Measurements from ENCODE around the gene NEK6.

Gene NEK6

DNA sequence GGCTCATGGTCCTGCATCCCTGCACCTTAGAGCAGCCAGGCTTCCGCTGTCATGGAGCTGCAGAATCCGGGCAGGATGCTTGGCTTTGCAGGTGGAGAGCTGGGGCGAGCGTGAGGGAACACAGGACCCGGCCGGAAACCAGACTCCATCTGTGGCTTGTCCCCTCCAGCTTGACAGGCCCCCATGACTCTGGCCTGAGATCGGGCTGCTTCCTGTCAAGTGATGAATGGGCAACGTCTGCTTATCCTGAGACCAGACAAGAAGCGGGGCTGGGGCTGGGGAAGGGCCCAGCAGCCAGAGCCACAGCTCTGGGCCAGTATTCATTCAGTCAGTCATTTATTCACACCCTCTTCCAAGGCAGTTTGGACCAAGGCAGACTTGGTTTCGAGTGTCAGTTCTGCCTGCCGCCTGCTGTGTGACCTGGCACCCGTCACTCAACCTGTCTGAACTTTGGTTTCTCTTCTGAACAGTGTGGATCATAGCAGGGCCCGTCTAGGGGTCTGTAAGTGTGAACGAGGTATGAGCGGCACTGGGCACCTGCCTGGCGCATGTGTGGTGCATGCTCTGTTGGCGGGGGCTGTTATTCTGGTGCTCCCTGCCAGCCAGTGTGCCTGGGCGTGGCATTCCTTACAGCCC is 37.5 kb downstream of the NEK6 start:
- DNase-seq (ENCODE audit: low read depth in 4 of 4, low spot score in 1 of 4), result no peak

DNA sequence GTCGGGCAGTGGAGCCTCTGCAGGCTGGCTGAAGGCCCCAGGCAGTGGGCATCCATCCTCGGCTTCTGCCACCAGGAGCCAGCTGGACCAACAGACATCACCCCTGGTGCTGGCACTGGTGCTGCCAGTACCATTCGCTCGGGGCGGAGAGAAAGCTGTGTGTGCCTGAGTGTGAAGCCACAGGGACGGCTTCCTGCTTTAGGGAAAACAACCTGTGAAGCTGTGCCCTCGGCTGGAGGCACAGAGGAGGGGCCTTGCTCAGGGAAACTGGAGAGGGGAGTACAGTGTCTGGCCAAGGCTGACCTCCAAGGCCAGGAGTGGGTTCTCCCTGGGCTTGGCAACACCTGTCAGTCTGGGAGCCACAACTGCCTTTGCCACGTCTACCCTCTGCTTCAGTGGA is 38.3 kb downstream of the NEK6 start:
- DNase-seq (ENCODE audit: low read depth in 4 of 4, low spot score in 1 of 4), result no peak

DNA sequence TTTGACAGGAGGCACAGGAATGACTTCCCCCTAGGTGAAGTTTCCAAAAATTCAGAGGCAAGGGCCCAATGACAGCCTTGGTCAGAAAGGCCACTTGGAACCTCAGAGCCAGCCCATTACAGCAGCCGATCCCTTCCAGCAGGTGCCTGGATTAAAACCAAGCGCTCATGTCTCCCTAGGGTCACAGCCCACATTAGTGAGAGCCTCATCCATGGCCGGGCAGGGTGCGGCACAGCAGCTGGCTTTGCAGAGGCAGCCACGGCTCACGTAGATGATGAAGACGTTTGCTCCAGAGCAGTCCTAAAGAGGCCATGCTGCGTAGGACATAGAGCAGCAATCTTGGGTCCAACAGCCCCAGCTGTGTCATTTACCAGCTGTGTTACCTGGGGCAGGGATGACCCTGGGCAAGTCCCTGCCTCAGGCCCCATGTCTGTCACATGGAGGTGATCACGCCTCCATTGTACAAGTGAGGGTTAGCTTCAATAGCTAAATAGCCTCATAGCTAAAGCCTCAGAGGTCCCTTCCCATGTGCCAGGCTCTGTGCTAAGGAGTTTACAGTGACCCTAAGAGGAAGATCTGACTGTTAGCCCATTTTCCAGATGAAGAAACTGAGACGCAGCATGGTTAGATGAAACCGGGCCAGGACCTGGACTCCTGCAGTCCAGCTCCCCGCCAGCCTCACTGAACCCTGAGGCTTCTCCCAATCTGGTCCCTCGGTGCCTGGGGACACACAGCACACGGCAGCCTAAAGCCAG is 39.2 kb downstream of the NEK6 start:
- DNase-seq (ENCODE audit: low read depth in 4 of 4, low spot score in 1 of 4), result no peak

DNA sequence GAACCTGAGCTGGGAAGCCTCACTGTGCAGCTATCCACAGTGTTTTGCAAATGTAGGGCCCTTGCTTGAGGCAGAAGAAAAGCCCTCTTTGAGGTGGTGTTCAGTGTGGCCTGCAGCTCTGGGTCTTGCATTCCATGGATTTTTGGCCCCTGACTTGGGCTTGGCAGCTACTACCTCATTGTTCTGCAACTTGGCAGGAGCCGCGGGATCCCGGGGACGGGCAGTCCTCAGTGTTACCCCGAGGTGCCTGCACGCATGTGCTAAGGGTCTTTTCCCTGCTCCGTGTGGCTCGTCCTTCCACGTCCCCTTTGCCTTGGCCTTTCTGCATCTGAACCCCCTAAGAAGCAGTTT is 39.8 kb downstream of the NEK6 start:
- DNase-seq (ENCODE audit: low read depth in 4 of 4, low spot score in 1 of 4), result no peak

DNA sequence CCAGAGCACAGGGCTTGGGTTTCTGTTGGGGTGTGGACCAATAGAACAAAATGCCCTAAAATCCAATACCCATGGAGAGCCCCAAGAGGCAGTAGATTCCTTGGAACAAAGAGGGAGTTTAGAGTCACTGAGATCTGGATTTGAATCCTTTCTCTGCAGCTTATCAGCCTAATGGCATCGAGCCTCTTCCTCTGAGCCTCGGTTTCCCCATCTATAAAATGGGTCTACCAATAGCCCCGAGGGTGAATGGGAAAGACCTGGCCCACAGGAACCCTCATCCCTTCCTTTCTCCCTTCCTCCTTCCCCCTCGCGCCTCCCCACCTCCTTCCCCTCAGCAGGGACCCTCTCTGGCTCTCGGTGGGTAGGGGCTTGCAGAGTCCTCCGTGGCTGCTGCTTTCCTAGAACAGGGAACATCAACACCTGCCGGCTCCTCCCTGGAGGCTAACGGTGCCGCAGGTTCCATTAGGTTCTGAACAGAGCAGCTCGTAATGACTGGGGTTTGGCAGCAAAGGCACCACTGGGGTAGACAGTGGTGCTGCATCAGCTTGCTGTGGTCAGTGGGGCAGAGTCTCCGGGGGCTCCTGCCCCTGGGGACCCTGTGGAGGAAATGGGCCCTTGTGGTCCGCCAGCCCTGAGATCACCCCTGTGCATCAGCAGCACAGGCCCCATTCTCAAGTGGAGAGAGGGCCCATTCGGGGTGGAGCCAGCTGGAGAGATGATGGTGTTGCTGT is 40.3 kb downstream of the NEK6 start:
- DNase-seq (ENCODE audit: low read depth in 4 of 4, low spot score in 1 of 4), result no peak

DNA sequence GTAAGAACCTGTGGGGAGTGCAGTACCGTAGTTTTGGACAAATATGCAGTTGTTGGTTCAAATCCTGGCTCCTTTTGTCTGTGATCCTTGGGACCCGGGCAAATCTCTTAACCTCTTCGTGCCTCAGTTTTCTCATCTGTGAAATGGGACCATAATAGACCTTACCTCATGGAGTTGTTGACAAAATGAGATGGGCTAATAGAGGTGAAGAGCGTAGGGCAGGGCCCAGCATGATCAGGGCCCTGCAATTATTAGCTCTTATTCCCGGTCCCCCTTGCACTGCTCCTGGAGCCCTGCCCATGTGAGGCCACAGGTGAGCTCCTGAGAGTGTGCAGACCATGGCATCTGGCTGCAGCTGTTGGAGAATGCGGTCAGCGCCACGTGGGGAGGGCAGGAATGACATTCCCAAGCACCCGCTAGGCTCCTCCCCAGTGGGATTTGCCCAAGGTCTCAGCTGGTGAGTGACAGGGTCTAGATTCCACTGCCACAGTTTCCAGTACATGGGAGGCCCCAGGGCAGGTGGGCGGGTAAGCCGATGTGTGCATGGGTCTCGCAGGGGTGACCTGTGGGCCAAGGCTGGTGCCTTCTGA is 41.0 kb downstream of the NEK6 start:
- DNase-seq (ENCODE audit: low read depth in 4 of 4, low spot score in 1 of 4), result no peak

DNA sequence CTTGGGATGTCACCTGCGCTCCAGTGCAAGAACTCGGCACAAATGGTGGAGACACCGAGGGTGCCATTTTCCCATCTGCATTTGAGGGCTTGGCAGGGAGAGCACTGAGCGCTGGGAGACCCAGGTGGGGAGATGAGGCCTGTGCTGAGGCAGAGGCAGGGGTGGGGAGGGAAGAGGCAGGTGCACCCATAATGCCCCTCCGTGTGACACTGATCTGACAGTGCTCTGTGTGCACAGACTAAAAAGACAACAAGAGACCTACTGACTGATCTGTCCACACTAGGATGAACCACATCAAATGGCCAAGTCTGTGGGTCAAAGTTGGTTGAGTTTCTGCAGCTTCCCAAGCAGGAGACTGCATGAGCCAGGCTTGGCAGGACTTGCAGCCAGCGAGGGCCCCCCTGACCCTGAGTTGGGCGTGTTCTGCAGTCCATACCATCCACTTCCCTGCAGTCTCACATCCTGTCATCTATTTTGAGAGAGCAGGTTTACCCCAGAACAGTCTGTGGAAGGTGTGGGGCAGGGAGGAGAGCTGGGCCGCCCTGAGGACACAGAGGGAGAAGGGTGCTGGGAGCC is 41.9 kb downstream of the NEK6 start:
- no peak for DNase-seq (ENCODE audit: low read depth in 4 of 4, low spot score in 1 of 4)

DNA sequence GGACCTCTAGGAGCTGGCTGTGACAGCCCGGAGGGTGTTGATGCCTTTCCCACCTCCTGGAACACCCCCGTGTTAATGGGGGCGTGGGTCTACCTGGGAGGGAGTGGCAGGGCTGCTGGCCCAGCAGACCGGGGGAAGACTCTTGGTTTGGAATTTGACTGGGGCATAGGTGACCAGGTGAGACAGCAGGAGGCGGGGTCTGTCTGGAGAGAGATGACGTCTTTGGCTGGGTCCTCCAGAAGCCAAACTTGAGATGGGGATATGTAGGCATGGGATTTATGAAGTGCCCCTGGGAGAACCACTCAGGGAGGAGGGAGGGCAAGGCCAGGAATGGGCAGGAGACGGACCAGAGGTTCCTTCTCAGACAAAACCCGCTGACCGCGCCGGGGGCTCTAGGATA is 42.6 kb downstream of the NEK6 start:
- DNase-seq (ENCODE audit: low read depth in 4 of 4, low spot score in 1 of 4), result no peak

DNA sequence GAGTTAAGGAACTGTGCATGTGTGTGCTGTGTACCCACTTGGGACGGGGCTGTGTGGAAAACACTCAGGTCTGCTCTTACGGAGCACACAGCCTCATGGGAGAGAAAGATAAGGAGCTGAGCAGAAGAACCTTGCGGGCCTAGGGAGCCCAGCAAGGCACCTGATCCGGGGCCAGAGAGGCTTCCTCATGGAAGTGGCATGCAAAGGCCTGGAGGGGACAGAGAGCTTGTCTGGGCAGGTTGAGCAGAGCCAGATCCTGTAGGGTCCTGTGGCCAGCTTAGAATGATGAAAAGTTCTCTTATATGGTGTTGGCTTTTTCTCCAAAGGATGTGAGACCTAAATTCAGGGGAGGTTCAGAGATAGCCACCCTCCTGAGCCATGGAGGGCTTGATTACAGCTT is 45.2 kb downstream of the NEK6 start:
- no peak for DNase-seq (ENCODE audit: low read depth in 4 of 4, low spot score in 1 of 4)

DNA sequence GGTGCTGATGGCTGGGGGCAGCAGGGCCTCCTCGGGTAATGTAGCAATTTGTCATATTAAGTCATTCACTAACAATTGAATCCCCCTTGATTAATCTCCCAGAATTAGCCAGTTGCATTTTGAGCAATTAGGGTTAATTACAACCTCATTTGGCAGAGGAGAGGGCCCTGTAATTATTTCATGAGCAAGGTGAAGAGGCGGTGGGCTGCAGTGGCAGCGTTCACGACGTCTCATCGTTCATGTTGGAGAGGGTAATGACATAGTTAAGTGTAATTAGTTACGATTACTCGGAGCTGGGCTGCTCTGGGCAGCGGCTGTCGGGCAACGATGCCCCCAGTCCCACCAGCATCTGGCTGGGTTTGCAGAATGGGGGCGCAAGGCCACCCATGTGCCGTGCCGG is 46.0 kb downstream of the NEK6 start:
- no peak for DNase-seq (ENCODE audit: low read depth in 4 of 4, low spot score in 1 of 4)

DNA sequence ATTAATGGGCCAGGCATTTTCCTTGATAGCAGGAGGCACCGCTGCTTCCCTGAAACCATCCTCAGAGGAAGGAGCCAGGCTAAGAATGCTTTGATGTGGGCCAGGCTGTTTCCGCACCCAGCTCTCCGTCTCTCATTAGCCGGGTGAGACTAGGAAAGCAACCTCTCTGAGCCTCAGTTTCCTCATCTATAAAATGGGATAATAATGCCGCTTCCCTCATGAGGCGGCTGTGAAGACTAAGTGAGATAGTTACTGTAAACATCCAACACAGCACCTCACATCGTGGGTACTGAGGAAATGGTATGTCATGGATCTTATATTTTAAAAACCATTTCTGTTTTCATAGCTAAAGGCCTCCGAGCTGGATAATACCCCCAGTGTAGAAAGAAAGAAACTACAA is 46.5 kb downstream of the NEK6 start:
- no peak for DNase-seq (ENCODE audit: low read depth in 4 of 4, low spot score in 1 of 4)

DNA sequence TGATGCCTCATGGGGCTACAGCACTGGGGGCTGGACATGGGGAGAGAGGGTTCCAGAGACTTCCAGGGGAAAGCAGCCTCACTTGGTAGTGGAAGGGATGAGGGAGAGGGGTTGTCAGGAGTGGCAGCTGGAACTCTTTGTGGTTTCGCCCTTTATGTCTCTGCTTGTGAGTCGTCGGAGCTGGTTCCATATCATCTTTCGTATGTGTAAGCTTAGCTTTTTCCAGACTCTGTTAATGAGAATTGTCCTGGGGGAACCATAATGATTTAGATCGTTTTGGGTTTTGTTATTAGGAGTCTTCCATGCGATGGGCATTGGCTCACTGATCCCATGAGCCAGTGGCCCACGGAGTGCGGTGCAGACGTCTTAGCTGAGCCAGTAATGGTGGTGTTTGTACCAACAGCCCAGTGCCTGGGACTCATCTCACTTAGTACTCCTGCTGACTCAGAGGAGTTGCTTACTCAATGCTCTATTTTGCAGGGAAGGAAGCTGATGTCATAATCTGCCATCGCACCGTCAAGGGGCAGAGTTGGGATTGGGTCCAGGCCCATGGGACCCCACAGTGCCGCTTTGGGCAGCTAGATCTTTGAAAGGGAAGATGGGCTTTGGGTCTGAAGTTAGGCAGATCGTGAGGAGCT is 48.5 kb downstream of the NEK6 start:
- no peak for DNase-seq (ENCODE audit: low read depth in 4 of 4, low spot score in 1 of 4)

DNA sequence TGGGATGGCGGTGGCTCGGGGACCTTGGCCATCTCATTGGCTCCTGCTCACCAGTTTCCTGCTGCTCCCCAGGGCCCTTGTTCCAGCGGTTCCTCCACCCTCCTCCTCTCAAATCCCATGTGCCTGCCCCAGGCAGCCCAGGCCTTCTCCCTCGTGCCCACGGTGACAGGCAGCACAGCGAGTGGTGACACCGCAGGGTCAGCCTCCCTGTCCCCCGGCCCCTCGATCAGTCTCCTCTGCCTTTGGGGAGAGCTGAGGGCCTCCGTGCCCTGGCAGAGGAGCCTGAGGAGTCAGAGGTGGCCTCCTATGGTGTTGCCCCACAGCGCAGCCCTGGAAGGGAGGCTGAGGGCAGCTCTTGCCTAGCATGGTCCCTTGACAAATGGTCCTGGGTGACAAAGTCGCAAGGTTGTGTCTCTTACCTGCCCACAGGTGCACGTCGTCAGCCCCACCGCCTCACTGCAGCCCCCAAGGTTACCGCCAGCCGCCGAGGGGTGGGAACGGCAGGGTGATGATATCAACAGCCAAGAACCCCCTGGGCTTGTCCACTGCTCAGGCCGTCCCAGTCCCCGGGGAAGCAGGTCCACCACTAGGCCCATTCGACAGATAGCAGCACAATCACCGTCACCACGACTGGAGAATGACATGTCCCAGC is 49.8 kb downstream of the NEK6 start:
- DNase-seq (ENCODE audit: low read depth in 4 of 4, low spot score in 1 of 4), result no peak

DNA sequence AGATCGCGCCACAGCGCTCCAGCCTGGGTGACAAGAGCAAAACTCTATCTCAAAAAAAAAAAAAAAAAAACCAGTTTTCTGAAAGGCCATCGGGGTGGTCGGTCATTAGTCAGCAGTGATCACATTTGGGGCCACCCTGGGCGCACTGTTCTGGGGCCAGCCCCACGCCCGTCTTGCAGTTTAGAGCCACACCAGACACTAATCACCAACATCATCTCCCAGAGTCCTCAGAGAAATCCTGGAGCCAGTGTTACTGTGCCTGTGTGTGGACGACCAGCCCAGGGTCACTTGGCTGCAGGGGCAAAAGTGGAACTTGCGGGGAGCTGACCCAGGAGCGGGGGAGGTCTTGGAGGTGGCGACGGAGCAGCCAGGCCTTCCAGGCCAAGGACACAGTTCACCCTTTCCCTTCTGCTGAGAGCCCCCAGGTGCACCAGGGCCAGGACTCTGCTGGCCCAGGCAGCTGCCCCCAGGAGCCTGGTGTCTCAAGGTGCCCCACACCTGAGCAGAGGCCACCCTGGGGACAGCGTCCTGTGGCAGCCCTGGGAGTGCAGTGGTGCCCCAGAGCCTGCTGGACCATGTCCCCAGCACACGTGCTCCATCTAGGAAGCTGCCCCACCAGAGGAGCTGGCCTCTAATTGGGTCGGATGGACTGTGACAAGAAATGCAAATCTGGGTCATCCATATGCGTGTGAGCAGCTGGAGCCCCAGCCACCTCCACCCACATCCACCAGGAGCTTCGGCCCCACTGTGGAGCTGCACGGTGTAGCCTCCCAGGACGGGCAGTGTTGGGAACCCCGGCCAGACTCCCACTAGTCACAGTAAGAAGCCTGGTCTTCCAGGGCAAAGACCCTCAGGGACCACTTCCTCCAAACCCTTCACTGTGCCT is 51.1 kb downstream of the NEK6 start:
- no peak for DNase-seq (ENCODE audit: low read depth in 4 of 4, low spot score in 1 of 4)

DNA sequence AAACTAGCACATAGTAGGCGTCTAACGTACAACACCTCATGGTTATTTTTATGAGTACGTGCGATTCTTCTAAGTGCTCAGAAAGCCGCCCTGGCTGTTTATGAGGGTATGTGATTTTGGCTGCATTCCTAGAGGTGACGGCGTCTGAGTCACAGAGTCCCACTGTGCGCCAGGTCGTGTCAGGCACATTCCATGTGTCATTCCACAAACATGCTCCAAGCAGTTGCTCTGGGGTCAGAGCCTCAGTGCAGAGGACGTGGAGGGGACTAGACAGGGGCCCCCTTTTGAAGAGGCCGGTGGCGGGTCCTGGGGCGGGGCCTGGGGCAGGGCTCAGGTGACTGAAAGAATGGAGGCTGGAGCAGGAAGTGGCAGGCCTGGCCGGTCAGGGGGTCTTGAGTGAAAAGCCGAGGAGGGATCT is 51.9 kb downstream of the NEK6 start:
- no peak for DNase-seq (ENCODE audit: low read depth in 4 of 4, low spot score in 1 of 4)

DNA sequence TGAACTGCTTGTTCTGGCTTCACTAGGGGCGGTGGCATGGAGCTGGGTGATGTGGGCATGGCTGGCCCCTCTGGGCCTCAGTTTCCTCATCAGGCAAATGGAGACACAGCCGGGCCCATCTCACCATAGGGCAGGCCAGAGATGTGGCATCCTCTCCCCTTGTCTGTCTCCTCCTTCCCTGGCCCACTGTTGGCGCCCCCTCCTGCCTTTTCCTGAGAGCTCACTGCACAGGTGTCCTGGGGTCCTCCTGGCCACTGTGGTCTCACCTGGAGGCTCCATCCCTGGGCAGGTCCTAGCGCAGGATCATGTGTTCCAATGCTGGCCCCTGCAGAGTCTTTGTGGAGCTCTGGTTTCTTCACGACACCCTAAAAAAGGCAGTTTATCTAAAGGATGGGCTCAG is 53.5 kb downstream of the NEK6 start:
- no peak for DNase-seq (ENCODE audit: low read depth in 4 of 4, low spot score in 1 of 4)

DNA sequence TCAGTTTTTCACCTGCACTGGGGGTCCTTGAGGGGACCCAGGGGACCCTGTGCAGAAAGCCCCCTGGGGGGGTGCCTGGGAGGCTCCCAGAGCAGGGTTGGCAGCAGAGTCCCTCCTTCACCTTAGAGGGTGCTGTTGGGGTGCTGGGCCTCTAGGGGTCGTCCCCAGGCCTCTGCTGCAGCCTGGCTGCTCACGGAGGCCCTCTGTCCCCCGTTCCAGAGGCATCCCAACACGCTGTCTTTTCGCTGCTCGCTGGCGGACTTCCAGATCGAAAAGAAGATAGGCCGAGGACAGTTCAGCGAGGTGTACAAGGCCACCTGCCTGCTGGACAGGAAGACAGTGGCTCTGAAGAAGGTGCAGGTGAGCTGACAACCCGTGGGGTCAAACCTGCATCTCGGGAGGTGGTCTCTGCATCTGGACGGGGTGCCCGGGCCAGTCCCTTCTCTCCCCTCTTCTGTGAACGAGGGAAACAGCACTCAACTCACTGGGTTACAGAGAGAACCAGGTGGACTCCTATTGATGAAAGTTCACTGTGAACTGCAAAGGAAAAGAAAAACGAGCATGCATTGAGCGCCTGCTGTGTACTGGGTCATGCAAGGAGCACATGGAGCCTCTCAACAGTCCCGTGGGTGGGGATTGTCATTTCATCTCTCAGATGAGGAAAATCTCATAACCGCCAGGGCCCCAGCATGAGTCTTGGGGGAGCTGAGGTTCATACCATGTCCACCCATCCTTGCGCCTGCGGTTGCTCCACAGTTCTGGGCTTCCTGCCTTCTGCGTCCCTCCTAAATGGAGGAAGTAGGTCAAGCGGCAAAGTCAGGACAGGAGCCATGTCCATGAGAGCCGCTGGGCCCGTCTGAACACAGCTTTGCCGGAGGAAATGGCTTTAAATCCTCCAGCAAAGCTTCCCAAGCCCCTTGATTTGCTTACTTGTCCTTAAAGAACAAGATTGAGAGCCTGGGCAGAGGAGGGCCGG is 54.8 kb downstream of the NEK6 start:
- no peak for DNase-seq (ENCODE audit: low read depth in 4 of 4, low spot score in 1 of 4)

DNA sequence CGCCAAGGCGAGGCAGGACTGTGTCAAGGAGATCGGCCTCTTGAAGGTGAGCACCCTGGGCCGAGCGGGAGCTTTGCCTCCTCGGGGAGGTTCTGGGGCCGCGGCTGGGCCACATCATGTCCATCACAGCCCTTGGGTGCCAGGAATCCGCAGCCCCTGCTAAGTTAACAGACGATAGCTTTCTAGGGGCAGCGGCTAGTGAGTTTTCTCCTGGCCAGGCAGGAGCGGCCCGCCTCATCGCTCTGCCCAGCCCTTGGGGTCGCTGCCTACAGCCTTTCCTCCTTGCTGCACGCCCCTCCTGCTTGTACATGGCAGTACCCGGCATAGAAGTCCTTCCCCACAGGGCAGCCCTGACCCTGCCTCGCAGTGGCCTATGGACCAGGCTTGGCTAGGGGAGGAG is 56.2 kb downstream of the NEK6 start:
- DNase-seq (ENCODE audit: low read depth in 4 of 4, low spot score in 1 of 4), result no peak

DNA sequence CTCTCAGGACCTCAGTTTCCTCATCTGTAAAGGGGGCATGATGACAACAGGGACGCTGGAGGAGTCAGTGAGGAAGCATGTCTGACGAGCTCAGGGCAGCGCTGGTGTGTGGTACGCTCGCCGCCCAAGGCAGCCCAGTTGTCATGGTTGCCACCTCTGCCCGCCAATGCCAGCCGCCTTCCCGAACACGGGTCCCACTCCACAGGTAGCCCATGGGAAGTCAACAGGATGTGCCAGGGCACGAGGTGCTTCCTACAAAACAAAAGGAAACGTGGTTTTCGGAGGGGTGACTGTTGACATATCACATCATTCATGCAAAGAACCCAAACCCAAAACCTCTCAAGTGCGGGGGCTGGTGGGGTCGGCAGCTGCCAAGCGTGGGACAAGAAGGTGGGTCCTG is 58.1 kb downstream of the NEK6 start:
- no peak for DNase-seq (ENCODE audit: low read depth in 4 of 4, low spot score in 1 of 4)
